ENCODE data around the gene UBALD2. TPM values are rescaled to one million over a fixed set of nuclear protein-coding genes. Genes with fewer than 3 reads are reported as not detected.

UBALD2 gene
- polyA plus RNA-seq, 5 donors: 20.4 to 47.9 (median 25.2) TPM

DNA sequence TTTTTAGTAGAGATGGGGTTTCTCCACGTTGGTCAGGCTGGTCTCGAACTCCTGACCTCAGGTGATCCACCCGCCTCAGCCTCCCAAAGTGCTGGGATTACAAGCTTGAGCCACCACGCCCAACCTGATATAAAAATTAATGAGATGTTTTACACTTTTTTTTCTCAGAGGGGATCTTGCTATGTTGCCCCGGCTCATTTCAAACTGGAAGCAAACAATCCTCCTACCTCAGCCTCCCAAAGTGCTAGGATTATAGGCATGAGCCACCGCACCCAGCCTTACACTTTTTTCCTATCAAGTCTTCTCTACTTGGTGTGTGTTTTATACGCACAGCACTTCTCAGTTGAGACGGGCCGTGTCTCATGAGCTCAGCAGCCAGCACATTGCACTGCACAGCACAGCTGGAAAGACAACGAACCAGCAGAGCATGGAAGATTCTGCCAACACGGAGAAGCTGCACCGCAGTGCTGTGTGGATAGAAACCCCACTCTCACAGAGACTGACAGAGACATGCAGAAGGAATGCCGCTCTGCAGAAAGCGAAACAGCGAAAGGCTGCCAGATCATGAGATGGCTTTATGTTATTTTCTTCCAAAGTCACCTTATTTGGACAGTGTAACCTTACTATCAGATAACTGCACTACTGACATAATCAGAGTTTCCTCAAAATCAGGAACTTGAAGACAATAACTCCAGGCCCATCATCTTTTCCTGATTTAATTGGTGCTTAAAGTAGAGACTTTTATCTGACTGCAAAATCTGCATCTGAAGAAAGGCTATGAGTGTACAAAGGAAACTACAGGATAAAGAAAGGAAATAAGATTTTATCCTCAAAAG is 49.5 kb downstream of the UBALD2 start:
- DNase-seq: no peak

- no peak for DNase-seq
Observed at GRCh38 chr17:76317535-76317934, 52.4 kb downstream of the UBALD2 start.

DNA sequence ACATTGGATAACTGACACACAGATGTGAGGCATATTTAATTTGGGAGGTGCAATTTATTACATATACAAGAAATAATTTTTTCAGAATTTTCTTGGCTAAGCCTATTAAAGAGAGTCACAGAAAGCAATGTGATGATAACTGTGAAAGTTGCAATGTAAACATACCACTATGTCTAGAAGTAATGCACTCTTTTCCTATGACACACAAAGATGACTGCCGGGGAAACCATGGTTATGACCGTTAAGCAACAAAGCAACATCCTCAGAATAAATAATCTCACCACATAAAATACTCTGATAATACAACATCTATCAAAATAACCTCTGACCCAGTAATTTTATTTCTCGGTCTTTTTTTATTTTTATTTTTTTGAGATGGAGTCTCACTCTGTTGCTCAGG is 53.4 kb downstream of the UBALD2 start:
- DNase-seq: no peak

Other genes starting within 250 kb of the UBALD2 start
- gene EVPL, start 238.0 kb upstream of the UBALD2 start, polyA plus RNA-seq (ENCODE audit: insufficient read depth in 1 of 5, insufficient read length in 5 of 5, low replicate concordance in 1 of 5): 10 to 100 TPM; 15.8 to 47.5 (median 43.8) TPM
- 100 to 1,000 TPM in 3 of 5 donors, 10 to 100 TPM in 2; 92.3 to 111 (median 101) TPM for gene SRP68, start 192.8 kb upstream of the UBALD2 start, polyA plus RNA-seq (ENCODE audit: insufficient read depth in 1 of 5, insufficient read length in 5 of 5, low replicate concordance in 1 of 5)
- gene GALR2, start 190.6 kb upstream of the UBALD2 start, polyA plus RNA-seq (ENCODE audit: insufficient read depth in 1 of 5, insufficient read length in 5 of 5, low replicate concordance in 1 of 5): under 1 TPM in 2 of 5 donors, not detected in 3; 0.10 to 0.27 TPM
- 10 to 100 TPM in 3 of 5 donors, 1 to 10 TPM in 2; 4.1 to 22.2 (median 16.1) TPM for gene ZACN, start 186.2 kb upstream of the UBALD2 start, polyA plus RNA-seq (ENCODE audit: insufficient read depth in 1 of 5, insufficient read length in 5 of 5, low replicate concordance in 1 of 5)
- 100 to 1,000 TPM; 152 to 171 (median 166) TPM for gene EXOC7, start 161.6 kb upstream of the UBALD2 start, polyA plus RNA-seq (ENCODE audit: insufficient read depth in 1 of 5, insufficient read length in 5 of 5, low replicate concordance in 1 of 5)
- gene FOXJ1, start 124.1 kb upstream of the UBALD2 start, polyA plus RNA-seq (ENCODE audit: insufficient read depth in 1 of 5, insufficient read length in 5 of 5, low replicate concordance in 1 of 5): 10 to 100 TPM; 13.5 to 33.9 (median 20.6) TPM
- 10 to 100 TPM in 1 of 5 donors, 1 to 10 TPM in 4; 7.5 to 11.1 (median 8.6) TPM for gene RNF157, start 24.9 kb upstream of the UBALD2 start, polyA plus RNA-seq (ENCODE audit: insufficient read depth in 1 of 5, insufficient read length in 5 of 5, low replicate concordance in 1 of 5)
- gene QRICH2, start 42.9 kb downstream of the UBALD2 start, polyA plus RNA-seq (ENCODE audit: insufficient read depth in 1 of 5, insufficient read length in 5 of 5, low replicate concordance in 1 of 5): 10 to 100 TPM in 1 of 5 donors, 1 to 10 TPM in 4; 5.0 to 10.2 (median 6.2) TPM
- gene PRPSAP1, start 88.6 kb downstream of the UBALD2 start, polyA plus RNA-seq (ENCODE audit: insufficient read depth in 1 of 5, insufficient read length in 5 of 5, low replicate concordance in 1 of 5): 10 to 100 TPM; 76.4 to 93.8 (median 82.5) TPM
- 1 to 10 TPM; 3.2 to 9.1 (median 4.3) TPM for gene SPHK1, start 119.3 kb downstream of the UBALD2 start, polyA plus RNA-seq (ENCODE audit: insufficient read depth in 1 of 5, insufficient read length in 5 of 5, low replicate concordance in 1 of 5)
- gene UBE2O, start 187.8 kb downstream of the UBALD2 start, polyA plus RNA-seq (ENCODE audit: insufficient read depth in 1 of 5, insufficient read length in 5 of 5, low replicate concordance in 1 of 5): 10 to 100 TPM; 21.0 to 28.6 (median 22.3) TPM
- under 1 TPM in 3 of 5 donors, not detected in 2; 0.05 to 0.22 (median 0.19) TPM for gene AANAT, start 202.3 kb downstream of the UBALD2 start, polyA plus RNA-seq (ENCODE audit: insufficient read depth in 1 of 5, insufficient read length in 5 of 5, low replicate concordance in 1 of 5)
- gene RHBDF2, start 236.1 kb downstream of the UBALD2 start, polyA plus RNA-seq (ENCODE audit: insufficient read depth in 1 of 5, insufficient read length in 5 of 5, low replicate concordance in 1 of 5): 10 to 100 TPM in 1 of 5 donors, 1 to 10 TPM in 4; 4.9 to 10.9 (median 9.0) TPM